Muscle layer of colon (tissue), 2 donors: Measurements from ENCODE around the gene ZNF606.

Experiments used
- H3K27ac ChIP-seq: one replicate; pipeline ENCODE4 v1.7.0; 2013; ENCODE audit warnings: low read depth, mild to moderate bottlenecking, low read length, moderate library complexity
- H3K27me3 ChIP-seq, 2 donors: one replicate each; pipeline ENCODE4 v1.7.0; 2013; ENCODE audit warnings: low read length in 2 of 2, mild to moderate bottlenecking in 2 of 2; ENCODE audit not compliant: insufficient read depth in 2 of 2, control insufficient read depth in 1 of 2
- H3K36me3 ChIP-seq: one replicate; pipeline ENCODE4 v1.7.0; 2013; ENCODE audit warnings: mild to moderate bottlenecking, low read length; ENCODE audit not compliant: insufficient read depth
- H3K4me1 ChIP-seq: one replicate; pipeline ENCODE4 v1.7.0; 2013; ENCODE audit warnings: mild to moderate bottlenecking, low read length; ENCODE audit not compliant: insufficient read depth
- H3K4me3 ChIP-seq, 2 donors: one replicate each; pipeline ENCODE4 v1.7.0; 2013; ENCODE audit warnings: low read length in 2 of 2, low read depth in 1 of 2, mild to moderate bottlenecking in 1 of 2, moderate library complexity in 1 of 2
- H3K9ac ChIP-seq: one replicate; pipeline ENCODE4 v1.7.0; 2013; ENCODE audit warnings: low read length
- H3K9me3 ChIP-seq: one replicate; pipeline ENCODE4 v1.7.0; 2013; ENCODE audit warnings: mild to moderate bottlenecking, low read length
- donor health status: abdominal sarcoma.
- donor health status: Adenocarcinoma of cecum.

The ZNF606 gene

DNA sequence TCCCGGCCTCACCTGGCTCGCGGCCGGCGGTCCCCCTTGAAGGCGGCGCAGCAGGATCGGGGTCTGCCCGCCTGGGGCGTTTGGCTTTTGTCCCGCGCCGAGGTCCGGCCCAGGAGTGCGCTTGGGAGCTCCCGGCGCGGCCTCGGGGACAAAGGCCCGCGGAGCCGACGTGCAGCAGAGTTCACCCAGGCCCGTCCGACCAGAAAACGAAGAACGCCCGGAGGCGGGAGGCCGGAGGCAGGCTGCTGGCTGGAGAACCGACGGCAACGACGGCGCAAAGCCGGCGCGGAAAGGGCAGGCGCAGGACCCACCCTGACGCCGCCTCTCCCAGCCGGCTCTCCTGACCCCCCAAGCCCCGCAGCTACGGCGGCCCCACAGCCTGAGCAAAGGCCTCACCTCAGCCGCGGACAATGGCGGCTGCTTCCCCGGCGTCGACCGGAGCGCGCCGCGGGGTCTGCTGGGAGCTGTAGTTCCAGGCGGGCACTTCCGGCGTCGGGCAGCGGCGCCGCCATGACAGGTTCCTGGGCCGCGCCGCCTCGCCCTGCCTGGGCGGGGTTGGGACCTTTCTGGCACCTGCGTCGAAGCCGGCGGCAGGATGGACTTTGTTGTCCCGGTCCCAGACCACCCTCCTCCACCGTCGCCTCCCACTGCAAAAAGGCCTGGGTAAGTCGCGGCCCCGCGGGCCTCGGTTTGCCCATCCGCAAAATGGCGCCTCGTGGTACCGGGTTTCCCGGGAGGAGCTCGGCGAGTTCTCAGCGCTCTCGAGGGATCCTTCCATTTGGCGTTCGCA is at the start of gene ZNF606:
ZNF606 (minus strand) TSS at position 437 of the 790 bp plus-strand sequence. CDS start 1,501 bp downstream, outside the sequence.
- peak within 1 kb of the TSS; percentile 77 for H3K9ac ChIP-seq
- peaks cover 19% of the 10 kb centered on the region for H3K4me1 ChIP-seq
- H3K27ac ChIP-seq: peak within 1 kb of the TSS; percentile 73
- peak within 1 kb of the TSS; percentile 59 to 99 for H3K4me3 ChIP-seq
- no peaks in the 10 kb centered on the region for H3K27me3 ChIP-seq
- peaks cover 53% of the 10 kb centered on the region for H3K9me3 ChIP-seq
- H3K36me3 ChIP-seq: peaks cover 43% of the 10 kb centered on the region

- no peaks in the 10 kb centered on the region for H3K9me3 ChIP-seq
Measured at GRCh38 chr19:58052256-58052655, 49.6 kb upstream of the ZNF606 start.

DNA sequence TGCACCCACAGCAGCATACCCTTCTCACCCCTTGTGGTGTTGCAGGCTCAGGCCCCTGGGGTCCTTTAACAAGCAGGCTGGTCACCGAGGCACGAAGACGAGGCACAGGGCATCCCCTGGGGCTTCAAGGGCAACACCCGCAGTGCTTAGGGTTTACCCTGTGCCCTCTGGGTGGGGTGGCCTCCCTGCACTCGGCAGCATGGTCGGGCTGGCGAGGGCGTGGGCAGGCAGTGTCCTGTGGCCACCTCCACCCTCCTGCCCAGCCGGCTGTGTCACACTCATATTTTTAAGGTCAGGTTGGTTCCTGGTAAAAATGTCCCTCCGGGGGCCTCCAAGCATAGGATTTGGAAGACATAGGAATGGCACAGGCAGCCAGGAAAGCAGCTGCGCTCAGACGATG is 45.1 kb upstream of the ZNF606 start:
- Histone ChIP-seq H3K4me3 (no peak overlapping the region), H3K27me3 (no peaks in the 10 kb centered on the region), H3K9ac (no peak overlapping the region), H3K4me1 (no peaks in the 10 kb centered on the region), H3K27ac (no peak overlapping the region), H3K9me3 (peaks cover 13% of the 10 kb centered on the region), H3K36me3 (no peaks in the 10 kb centered on the region)

More at GRCh38 chr19:58052256-58052655, 49.6 kb upstream of the ZNF606 start:
- H3K4me1 ChIP-seq: no peaks in the 10 kb centered on the region
- no peaks in the 10 kb centered on the region for H3K27me3 ChIP-seq
- H3K36me3 ChIP-seq: no peaks in the 10 kb centered on the region
- H3K4me3 ChIP-seq: no peak overlapping the region
- no peak overlapping the region for H3K9ac ChIP-seq
- H3K27ac ChIP-seq: no peak overlapping the region

GRCh38 chr19:58046856-58047255 is 44.2 kb upstream of the ZNF606 start:
- no peak overlapping the region for H3K9ac ChIP-seq
- H3K36me3 ChIP-seq: no peaks in the 10 kb centered on the region
- no peaks in the 10 kb centered on the region for H3K27me3 ChIP-seq
- H3K4me3 ChIP-seq: no peak overlapping the region
- peaks cover 13% of the 10 kb centered on the region for H3K9me3 ChIP-seq
- H3K27ac ChIP-seq: no peak overlapping the region
- no peaks in the 10 kb centered on the region for H3K4me1 ChIP-seq

DNA sequence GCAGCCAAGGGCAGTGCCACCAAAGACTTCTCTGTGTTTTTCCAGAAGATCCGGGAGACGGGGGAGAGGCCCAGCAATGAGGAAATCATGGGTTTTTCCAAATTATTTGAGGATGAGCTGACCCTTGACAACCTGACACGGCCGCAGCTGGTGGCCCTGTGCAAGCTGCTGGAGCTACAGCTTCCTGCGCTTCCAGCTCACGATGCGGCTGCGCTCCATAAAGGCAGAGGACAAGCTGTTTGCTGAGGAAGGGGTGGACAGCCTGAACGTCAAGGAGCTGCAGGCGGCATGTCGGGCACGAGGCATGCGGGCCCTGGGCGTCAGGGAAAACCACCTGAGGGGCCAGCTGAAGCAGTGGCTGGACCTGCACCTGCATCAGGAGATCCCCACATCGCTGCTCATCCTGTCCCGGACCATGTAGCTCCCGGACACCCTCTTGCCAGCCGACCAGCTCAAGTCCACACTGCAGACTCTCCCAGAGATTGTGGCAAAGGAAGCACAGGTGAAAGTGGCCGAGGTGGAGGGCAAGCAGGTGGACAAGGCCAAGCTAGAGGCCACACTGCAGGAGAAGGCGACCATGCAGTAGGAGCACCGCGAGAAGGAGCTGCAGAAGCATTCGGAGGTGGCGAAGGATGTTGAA is 42.9 kb upstream of the ZNF606 start:
- no peak overlapping the region for H3K9ac ChIP-seq
- H3K4me3 ChIP-seq: no peak overlapping the region
- H3K27ac ChIP-seq: no peak overlapping the region
- H3K27me3 ChIP-seq: no peaks in the 10 kb centered on the region
- H3K36me3 ChIP-seq: no peaks in the 10 kb centered on the region
- H3K9me3 ChIP-seq: peaks cover 13% of the 10 kb centered on the region
- no peaks in the 10 kb centered on the region for H3K4me1 ChIP-seq

DNA sequence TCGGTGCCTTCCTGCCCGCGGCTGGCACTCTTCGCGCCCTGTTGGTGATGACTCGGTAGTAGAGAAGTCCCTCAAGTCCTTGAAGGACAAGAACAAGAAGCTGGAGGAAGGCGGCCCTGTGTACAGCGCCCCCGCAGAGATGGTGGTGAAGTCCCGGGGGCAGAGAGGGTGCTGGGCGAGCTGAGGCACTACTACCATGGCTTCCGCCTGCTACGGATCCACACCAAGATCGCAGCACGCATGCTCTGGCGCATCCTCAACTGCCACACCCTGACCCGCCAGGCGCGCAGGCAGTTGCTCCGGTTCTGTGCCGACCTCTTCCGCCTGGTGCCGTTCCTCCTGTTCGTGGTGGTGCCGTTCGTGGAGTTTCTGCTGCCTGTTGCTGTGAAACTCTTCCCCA is 42.3 kb upstream of the ZNF606 start:
- Histone ChIP-seq H3K9me3 (peaks cover 13% of the 10 kb centered on the region), H3K27ac (no peak overlapping the region), H3K27me3 (no peaks in the 10 kb centered on the region), H3K4me3 (no peak overlapping the region), H3K9ac (no peak overlapping the region), H3K4me1 (no peaks in the 10 kb centered on the region), H3K36me3 (no peaks in the 10 kb centered on the region)

GRCh38 chr19:58044391-58044790 is 41.8 kb upstream of the ZNF606 start:
- Histone ChIP-seq H3K27ac (no peak overlapping the region), H3K9me3 (peaks cover 13% of the 10 kb centered on the region)

GRCh38 chr19:58042495-58043340 is 40.1 kb upstream of the ZNF606 start:
- peaks cover 13% of the 10 kb centered on the region for H3K9me3 ChIP-seq
- no peak overlapping the region for H3K9ac ChIP-seq
- no peaks in the 10 kb centered on the region for H3K27me3 ChIP-seq
- no peak overlapping the region for H3K27ac ChIP-seq
- H3K4me3 ChIP-seq: no peak overlapping the region
- no peaks in the 10 kb centered on the region for H3K36me3 ChIP-seq
- H3K4me1 ChIP-seq: no peaks in the 10 kb centered on the region

More at GRCh38 chr19:58044391-58044790, 41.8 kb upstream of the ZNF606 start:
- no peaks in the 10 kb centered on the region for H3K4me1 ChIP-seq
- no peaks in the 10 kb centered on the region for H3K36me3 ChIP-seq
- H3K27me3 ChIP-seq: no peaks in the 10 kb centered on the region
- H3K4me3 ChIP-seq: no peak overlapping the region
- no peak overlapping the region for H3K9ac ChIP-seq

DNA sequence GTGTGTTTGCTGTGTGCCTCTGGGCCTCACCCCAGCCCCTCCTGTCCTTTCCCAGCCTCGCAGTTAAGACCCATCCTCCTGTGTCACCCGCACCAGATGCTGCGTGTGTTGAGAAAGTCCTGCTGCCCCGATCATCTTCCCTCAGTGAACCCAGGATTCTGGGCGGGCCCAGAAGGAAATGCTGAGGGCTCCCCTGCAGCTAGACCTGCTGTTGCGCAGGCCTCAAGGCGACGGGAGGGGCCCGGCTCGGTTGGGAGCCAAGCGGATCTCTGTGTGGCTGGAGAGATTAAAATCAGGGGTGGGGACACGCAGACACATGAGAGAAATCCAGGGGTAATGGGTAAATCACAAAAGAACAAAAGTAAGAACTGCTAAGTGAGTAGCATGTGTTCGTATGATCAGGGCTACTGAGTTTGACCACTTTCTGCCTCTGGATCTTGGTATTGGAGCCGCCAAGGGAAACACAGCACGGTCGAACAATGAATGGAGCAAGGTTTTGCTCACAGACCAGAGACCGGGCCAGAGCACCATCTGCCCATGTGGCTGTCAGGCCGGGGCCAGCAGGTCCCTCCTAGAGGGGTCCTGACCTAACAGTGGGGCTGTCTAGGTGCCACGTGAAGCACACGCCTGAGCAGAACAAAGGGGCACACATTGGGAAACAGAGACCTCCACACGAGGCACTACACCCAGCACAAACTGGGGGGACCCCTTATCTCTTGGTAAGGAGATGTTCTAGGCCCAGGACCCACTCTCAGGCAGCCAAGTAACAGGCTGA is 38.3 kb upstream of the ZNF606 start:
- Histone ChIP-seq H3K4me3 (no peak overlapping the region), H3K9me3 (peaks cover 6% of the 10 kb centered on the region), H3K36me3 (no peaks in the 10 kb centered on the region), H3K27ac (no peak overlapping the region), H3K27me3 (no peaks in the 10 kb centered on the region), H3K9ac (no peak overlapping the region), H3K4me1 (no peaks in the 10 kb centered on the region)

DNA sequence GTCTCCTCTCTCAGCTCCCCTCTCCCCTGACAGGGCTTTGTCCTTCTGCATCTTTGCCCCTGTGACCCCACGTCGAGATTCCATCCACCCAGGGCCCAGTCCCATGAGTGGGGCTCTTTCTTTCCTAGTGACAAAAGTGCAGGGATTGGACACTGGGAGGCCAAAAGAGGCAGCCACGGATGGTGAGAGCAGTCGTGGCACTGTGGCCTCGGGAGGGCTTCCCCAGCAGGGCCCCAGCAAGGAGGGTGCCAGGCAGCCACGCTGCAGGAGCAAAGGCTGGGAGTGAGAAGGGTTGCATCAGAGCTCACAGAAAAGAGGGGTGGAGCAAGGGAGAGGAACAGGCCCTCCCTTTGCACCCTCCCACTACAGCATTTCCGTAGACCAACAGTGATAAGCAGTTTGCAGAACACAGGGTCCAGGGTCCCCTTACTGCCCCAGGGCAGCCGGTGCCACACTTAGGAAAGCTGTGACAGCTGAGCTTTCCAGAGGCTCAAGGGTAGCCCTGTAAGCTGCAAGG is 36.1 kb upstream of the ZNF606 start:
- Histone ChIP-seq H3K9ac (no peak overlapping the region), H3K4me3 (no peak overlapping the region), H3K27ac (no peak overlapping the region), H3K36me3 (no peaks in the 10 kb centered on the region), H3K4me1 (no peaks in the 10 kb centered on the region), H3K27me3 (peaks cover 0 to 4% of the 10 kb centered on the region in 2 donors), H3K9me3 (no peaks in the 10 kb centered on the region)
